Gastrocnemius medialis (tissue), 4 donors: ENCODE data around the gene TGFBR2. TPM values are rescaled to one million over a fixed set of nuclear protein-coding genes. Genes with fewer than 3 reads are reported as not detected.

Experiments
- ATAC-seq, 2 donors: fragments of 150-250 bp; one replicate each; pipeline ENCODE4 v1.9.1; 2016
- DNase-seq, 2 donors: peaks; one replicate each; pipeline ENCODE4 v3.0.0-alpha.2; 2019
- H3K27ac ChIP-seq, 4 donors: fragments of 200-600 bp; sonication (generic); 1 replicate in 1 of 4; 2 replicates in 3 of 4; pipeline ENCODE4 v1.5.1; 2016 to 2018; ENCODE audit warnings: mild to moderate bottlenecking in 2 of 4, moderate library complexity in 1 of 4
- H3K27me3 ChIP-seq, 3 donors: fragments of 200-600 bp; sonication (generic) in 2 of 3; 1 replicate in 1 of 3; 2 replicates in 2 of 3; pipeline versions ENCODE4 v1.5.1 to v1.6.0; 2016 to 2019; ENCODE audit warnings: mild to moderate bottlenecking in 1 of 3, moderate library complexity in 1 of 3
- H3K36me3 ChIP-seq, 2 donors: fragments of 200-600 bp; sonication (generic) in 1 of 2; one replicate each; pipeline ENCODE4 v1.5.1; 2017 to 2018
- H3K4me1 ChIP-seq, 2 donors: fragments of 200-600 bp; sonication (generic) in 1 of 2; one replicate each; pipeline ENCODE4 v1.5.1; 2016 to 2017; ENCODE audit warnings: mild to moderate bottlenecking in 2 of 2
- H3K4me3 ChIP-seq, 4 donors: fragments of 200-600 bp; sonication (generic) in 3 of 4; 1 replicate in 1 of 4; 2 replicates in 3 of 4; pipeline ENCODE4 v1.5.1; 2016 to 2019; ENCODE audit warnings: mild to moderate bottlenecking in 2 of 4
- H3K9me3 ChIP-seq, 3 donors: fragments of 200-600 bp; sonication (generic) in 2 of 3; 1 replicate in 1 of 3; 2 replicates in 2 of 3; pipeline ENCODE4 v1.5.1; 2016 to 2019
- POLR2A ChIP-seq, 2 donors: fragments of 450-650 bp; IDR thresholded peaks; one replicate each; pipeline ENCODE4 v1.6.1; 2017; ENCODE audit warnings: antibody characterized with exemption in 2 of 2, mild to moderate bottlenecking in 2 of 2, moderate library complexity in 2 of 2
- in situ Hi-C, 4 donors: fragments of 200-750 bp; cut with MboI; loops; one replicate each; pipeline versions ENCODE4 v1.15.0 to v1.8.0; 2017; ENCODE audit warnings: low sequenced_read_pairs in 4 of 4
- intact Hi-C: fragments of 100-400 bp; cut with DNase I; formaldehyde crosslinking; loops from one replicate; pipeline ENCODE4 v1.15.1; 2023; ENCODE audit warnings: low total_unique reads
- total RNA-seq, 4 donors: library from RNA; depleted of rRNA; stranded (reverse); fragments of >200 nt; gene quantifications; one replicate each; pipeline versions ENCODE4 v1.1.0 to v1.2.3, GENCODE V29; 2016
- TF ChIP-seq, protein P1 (sequence below), 5 experiments: fragments of 450-650 bp in 3 of 5; fragments of 200-600 bp in 2 of 5; sonication (generic) in 2 of 5; IDR thresholded peaks in 4 of 5; conservative IDR thresholded peaks in 1 of 5; 1 replicate in 4 of 5; 2 replicates in 1 of 5; pipeline ENCODE4 v1.5.1; 2016 to 2019; ENCODE audit warnings: antibody characterized with exemption in 5 of 5, mild to moderate bottlenecking in 3 of 5, moderate library complexity in 3 of 5

TGFBR2 gene
- total RNA-seq, 4 donors from 2014 or later, result 38.3 to 53.8 (median 47.2) TPM

DNA sequence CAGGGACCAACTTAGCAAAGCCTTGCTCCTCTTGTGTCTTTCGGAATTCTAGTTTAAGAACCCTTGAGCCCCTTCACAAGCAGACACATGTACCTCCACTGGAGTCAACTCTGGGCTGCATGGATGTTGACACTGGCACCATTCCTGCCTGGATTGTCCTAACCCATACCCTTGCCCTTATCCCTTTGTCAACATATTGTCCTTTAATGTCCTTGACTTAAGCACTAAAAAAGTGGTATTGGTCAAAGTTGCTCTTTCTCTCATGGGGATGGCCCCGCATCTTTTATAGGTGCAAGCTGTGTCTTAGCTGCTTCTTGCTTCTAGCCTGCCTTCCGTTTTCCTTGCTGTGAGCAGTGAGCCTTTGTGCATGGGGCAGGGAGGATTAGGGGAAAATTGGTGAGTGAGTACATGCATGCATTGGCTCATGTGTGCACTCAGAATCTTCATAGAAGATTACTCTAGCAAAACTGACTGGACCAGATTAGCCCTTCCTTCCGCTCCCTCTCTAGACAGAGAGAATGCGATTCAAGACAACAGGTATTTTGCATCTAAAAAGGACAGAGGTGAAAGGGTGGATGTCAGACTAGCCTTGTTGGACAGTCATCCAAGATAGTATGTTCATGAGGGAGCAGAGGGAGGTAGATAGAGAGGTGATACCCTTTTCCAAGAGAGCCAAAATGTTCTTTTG, 42.4 kb downstream of the TGFBR2 start:
- intact Hi-C loops, result no loop called here
- TF ChIP-seq, protein P1, sequence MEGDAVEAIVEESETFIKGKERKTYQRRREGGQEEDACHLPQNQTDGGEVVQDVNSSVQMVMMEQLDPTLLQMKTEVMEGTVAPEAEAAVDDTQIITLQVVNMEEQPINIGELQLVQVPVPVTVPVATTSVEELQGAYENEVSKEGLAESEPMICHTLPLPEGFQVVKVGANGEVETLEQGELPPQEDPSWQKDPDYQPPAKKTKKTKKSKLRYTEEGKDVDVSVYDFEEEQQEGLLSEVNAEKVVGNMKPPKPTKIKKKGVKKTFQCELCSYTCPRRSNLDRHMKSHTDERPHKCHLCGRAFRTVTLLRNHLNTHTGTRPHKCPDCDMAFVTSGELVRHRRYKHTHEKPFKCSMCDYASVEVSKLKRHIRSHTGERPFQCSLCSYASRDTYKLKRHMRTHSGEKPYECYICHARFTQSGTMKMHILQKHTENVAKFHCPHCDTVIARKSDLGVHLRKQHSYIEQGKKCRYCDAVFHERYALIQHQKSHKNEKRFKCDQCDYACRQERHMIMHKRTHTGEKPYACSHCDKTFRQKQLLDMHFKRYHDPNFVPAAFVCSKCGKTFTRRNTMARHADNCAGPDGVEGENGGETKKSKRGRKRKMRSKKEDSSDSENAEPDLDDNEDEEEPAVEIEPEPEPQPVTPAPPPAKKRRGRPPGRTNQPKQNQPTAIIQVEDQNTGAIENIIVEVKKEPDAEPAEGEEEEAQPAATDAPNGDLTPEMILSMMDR (IDR thresholded peaks at IDR 0.05 in 4 of 5, conservative IDR thresholded peaks at IDR 0.05 in 1 of 5), result no peak
- no peak for TF ChIP-seq POLR2A (IDR thresholded peaks at IDR 0.05)
- Histone ChIP-seq H3K4me1 (peaks cover 3 to 9% of the 10 kb centered on the region in 2 donors), H3K9me3 (no peaks in the 10 kb centered on the region), H3K36me3 (peaks cover 0 to 25% of the 10 kb centered on the region in 2 donors), H3K4me3 (no peak overlapping the region), H3K27ac (peak overlapping the region in 1 of 4 donors; percentile 13), H3K27me3 (no peaks in the 10 kb centered on the region)
- DNase-seq (no peak), ATAC-seq (no peak)
- in situ Hi-C loops, result no loop called here

DNA sequence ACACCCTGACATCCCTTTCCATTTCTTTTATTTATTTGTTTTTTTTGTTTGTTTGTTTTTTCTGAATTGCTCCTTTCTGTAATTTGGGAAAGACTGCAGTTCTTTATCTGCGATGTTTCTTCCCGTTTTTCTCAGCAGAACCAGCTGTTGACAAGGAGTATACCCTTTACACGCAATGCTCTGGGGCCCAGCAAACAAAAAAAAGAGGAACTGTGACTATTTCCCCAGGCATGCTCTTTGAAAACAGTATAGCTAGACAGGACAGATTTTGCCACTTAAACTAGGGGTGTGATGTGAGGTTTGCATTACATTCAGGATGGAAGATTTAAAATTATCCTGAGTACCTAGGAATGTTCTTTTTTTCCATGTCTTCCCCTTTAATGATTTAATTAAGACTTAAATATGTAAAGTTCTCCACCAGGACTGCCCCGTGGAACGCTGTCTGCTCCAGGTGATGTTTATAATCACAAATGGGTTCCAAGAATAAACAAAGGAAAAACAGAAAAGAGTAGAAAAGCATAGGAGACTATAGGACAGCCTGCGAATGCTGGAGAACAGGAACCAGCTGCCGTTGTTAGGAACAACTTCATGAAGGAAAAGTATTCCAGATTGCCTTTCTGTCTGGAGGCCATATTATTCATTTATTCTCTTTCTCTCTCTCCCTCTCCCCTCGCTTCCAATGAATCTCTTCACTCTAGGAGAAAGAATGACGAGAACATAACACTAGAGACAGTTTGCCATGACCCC, 43.3 kb downstream of the TGFBR2 start:
- peaks cover 0 to 34% of the 10 kb centered on the region in 2 donors for H3K36me3 ChIP-seq
- in situ Hi-C loops (no loop called here), intact Hi-C loops (no loop called here)
- no peak overlapping the region for H3K4me3 ChIP-seq
- no peak for TF ChIP-seq POLR2A (IDR thresholded peaks at IDR 0.05)
- TF ChIP-seq, protein P1 (IDR thresholded peaks at IDR 0.05 in 4 of 5, conservative IDR thresholded peaks at IDR 0.05 in 1 of 5), result no peak
- no peaks in the 10 kb centered on the region for H3K27me3 ChIP-seq
- H3K4me1 ChIP-seq, result no peaks in the 10 kb centered on the region
- no peak overlapping the region for H3K27ac ChIP-seq
- H3K9me3 ChIP-seq, result no peaks in the 10 kb centered on the region
- no peak for DNase-seq
- ATAC-seq, result no peak

DNA sequence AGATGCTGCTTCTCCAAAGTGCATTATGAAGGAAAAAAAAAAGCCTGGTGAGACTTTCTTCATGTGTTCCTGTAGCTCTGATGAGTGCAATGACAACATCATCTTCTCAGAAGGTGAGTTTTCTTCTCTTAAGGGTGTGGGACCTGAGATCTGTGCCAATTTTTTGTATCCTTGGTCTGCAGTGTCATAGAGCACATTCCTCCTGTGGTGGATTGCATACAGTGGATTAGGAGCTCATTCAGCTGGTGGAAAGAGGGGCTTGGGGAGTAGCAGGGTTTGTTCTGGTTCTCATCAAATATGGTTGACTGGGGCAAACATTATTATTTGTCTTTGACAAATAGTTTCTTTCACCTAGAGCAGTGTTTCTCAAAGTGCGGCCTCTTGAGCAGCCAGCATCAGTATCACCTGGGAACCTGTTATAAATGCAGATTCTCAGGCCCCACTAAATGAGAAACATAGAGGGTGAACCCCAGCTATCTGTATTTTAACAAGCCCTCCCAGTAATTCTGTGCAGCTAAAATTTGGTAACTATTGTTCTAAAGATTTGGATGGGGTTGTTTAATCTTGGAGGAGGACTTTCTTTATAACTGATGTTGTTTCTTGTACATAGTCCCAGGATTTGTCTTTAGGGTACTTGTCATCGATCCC, 44.1 kb downstream of the TGFBR2 start:
- ATAC-seq (no peak), DNase-seq (no peak)
- no peak for TF ChIP-seq POLR2A (IDR thresholded peaks at IDR 0.05)
- TF ChIP-seq, protein P1 (IDR thresholded peaks at IDR 0.05 in 4 of 5, conservative IDR thresholded peaks at IDR 0.05 in 1 of 5), result no peak
- Histone ChIP-seq H3K9me3 (no peaks in the 10 kb centered on the region), H3K27ac (no peak overlapping the region), H3K27me3 (no peaks in the 10 kb centered on the region), H3K4me3 (no peak overlapping the region), H3K4me1 (peaks cover 0 to 3% of the 10 kb centered on the region in 2 donors), H3K36me3 (peaks cover 0 to 28% of the 10 kb centered on the region in 2 donors)
- in situ Hi-C loops, result no loop called here
- intact Hi-C loops, result no loop called here

DNA sequence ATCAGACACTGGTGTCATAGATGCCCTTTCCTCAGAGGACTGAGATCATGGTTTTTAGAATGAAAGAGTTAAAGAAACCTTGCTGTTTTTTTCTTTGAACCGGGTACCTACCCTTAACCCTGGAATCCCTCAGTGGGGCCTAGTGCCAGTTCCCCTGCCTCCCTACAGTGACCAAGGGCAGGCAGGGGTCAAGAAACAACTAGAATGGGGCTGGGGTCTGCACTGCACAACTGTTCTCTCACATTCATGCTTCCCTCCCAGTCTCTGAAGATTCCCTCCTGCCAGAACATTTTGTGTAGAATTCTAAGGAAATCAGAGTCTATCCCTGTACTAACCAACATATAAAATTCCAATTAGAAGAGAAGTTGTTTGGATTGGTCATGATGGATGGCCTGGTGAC, 47.9 kb downstream of the TGFBR2 start:
- intact Hi-C loops, result no loop called here
- TF ChIP-seq, protein P1 (IDR thresholded peaks at IDR 0.05 in 4 of 5, conservative IDR thresholded peaks at IDR 0.05 in 1 of 5), result no peak
- TF ChIP-seq POLR2A (IDR thresholded peaks at IDR 0.05), result no peak
- Histone ChIP-seq H3K4me3 (no peak overlapping the region), H3K27ac (no peak overlapping the region), H3K4me1 (peaks cover 25 to 26% of the 10 kb centered on the region in 2 donors), H3K27me3 (no peaks in the 10 kb centered on the region), H3K9me3 (no peaks in the 10 kb centered on the region), H3K36me3 (peaks cover 0 to 18% of the 10 kb centered on the region in 2 donors)
- ATAC-seq (no peak), DNase-seq (no peak)
- in situ Hi-C loops, result no loop called here
